ENCODE measurements around the gene ERFE. TPM values are rescaled to one million over a fixed set of nuclear protein-coding genes. Genes with fewer than 3 reads are reported as not detected.

The ERFE gene
- total RNA-seq, 4 donors from 2014 or later = not detected

GRCh38 chr2:238131761-238132462 is 26.9 kb upstream of the ERFE start:
- no peaks in the 10 kb centered on the region for H3K9me3 ChIP-seq
- H3K27me3 ChIP-seq = peaks cover 7% of the 10 kb centered on the region
- H3K4me3 ChIP-seq = no peak overlapping the region
- no peak overlapping the region for H3K27ac ChIP-seq
- H3K36me3 ChIP-seq = no peaks in the 10 kb centered on the region
- H3K4me1 ChIP-seq = peaks cover 7% of the 10 kb centered on the region
- WGBS = 83% methylated on average over 10 of the region's 14 CpGs
- no peak for DNase-seq (ENCODE audit: low spot score in 2 of 2)
- TF ChIP-seq, protein P1, sequence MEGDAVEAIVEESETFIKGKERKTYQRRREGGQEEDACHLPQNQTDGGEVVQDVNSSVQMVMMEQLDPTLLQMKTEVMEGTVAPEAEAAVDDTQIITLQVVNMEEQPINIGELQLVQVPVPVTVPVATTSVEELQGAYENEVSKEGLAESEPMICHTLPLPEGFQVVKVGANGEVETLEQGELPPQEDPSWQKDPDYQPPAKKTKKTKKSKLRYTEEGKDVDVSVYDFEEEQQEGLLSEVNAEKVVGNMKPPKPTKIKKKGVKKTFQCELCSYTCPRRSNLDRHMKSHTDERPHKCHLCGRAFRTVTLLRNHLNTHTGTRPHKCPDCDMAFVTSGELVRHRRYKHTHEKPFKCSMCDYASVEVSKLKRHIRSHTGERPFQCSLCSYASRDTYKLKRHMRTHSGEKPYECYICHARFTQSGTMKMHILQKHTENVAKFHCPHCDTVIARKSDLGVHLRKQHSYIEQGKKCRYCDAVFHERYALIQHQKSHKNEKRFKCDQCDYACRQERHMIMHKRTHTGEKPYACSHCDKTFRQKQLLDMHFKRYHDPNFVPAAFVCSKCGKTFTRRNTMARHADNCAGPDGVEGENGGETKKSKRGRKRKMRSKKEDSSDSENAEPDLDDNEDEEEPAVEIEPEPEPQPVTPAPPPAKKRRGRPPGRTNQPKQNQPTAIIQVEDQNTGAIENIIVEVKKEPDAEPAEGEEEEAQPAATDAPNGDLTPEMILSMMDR (IDR thresholded peaks at IDR 0.05) = no peak
- TF ChIP-seq EP300 (IDR thresholded peaks at IDR 0.05) (no peak), POLR2AphosphoS5 (IDR thresholded peaks at IDR 0.05) (no peak), POLR2A (IDR thresholded peaks at IDR 0.05) (no peak)

DNA sequence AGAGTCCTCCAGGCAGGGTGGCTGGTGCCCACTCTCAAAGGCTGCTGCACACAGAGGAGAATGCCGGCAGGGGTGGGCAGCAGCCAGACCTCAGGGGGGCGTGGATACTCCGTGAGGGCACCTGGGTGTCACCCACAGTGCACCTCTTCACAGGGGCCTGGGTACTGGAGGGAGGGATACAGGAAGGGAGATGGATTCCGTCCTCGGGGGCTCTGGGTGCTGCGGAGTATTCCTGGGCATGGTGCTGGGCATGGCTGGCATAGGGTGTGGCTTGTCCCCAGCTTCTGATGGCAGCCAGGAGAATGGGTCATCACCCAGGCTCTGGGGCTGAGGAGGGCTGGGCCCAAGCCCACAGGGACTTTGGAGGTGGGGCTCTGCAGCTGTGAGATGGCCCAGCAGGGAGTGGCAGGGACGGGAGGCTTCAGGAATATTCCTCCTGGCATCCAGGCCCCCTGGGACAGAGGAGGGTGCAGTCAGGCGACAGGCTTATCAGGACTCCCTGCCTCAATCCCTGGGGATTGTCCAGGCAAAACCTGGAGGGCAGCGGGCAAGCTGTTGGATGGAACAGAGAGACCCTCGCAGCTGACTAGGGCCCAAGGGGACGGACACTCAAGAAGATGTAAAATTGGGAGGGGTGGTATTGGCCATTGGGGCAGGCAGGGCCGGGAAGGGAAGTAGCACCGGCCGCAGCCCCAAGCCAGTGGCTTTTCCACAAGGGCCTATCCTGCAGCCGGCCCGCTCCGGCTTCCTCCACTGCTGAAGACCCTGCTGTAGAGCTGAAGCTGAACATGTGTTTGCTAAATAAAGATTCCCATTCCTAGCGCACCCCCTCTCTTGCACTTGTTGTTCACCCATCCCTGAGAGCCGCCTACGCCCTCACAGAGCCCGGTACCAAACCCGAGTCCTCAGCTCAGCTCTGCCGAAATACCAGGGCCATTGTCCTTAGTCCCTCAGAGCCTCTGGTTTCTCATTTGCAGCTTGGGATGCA is 26.0 kb upstream of the ERFE start:
- TF ChIP-seq, protein P1 (IDR thresholded peaks at IDR 0.05) = no peak
- TF ChIP-seq POLR2A (IDR thresholded peaks at IDR 0.05) (no peak), EP300 (IDR thresholded peaks at IDR 0.05) (no peak), POLR2AphosphoS5 (IDR thresholded peaks at IDR 0.05) (no peak)
- Histone ChIP-seq H3K4me3 (no peak overlapping the region), H3K36me3 (no peaks in the 10 kb centered on the region), H3K9me3 (no peaks in the 10 kb centered on the region), H3K27ac (no peak overlapping the region), H3K4me1 (no peaks in the 10 kb centered on the region), H3K27me3 (peaks cover 4% of the 10 kb centered on the region)
- WGBS = 89% methylated on average over 17 of the region's 23 CpGs
- DNase-seq (ENCODE audit: low spot score in 2 of 2) = no peak

DNA sequence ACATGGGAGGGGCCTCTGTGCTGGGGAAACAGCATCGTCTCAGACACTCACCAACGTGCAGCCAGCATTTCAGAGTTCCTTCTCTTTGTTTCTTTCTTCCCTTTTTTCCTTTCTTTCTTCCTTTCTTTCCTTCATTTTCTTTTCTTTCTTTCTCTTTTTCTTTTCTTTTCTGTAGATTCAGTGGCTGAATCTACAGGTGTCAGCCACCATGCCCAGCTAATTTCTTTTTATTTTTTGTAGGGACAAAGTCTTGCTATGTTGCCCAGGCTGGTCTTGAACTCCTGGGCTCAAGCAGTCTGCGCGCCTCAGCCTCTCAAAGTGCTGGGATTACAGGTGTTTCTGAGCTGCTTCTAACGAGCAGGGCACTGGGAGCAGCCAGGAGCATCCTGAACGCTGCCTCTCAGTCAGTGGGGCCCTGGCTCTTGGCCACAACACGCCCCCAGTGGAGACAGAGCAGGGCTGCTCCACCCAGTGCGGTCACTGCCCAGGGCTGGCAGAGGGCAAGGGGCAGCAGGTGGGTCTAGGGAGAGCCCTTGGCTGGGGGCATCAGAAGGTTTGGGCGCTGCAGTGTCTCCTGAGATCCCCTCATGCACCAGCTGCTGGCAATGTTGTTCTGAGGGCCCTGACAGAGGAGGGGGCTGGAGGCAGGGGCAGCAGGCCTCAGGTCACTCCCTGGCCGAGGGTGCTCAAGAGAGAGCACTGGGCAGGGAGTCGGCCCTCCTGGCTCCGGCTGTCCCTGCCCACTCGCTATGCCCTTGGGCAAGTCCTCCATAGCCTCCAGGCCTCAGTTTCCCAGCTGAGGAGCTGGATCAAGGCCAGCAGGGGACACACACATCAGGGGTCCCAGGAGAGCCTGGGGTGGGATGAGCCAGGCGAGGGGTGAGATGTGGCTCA is 25.0 kb upstream of the ERFE start:
- no peak overlapping the region for H3K4me3 ChIP-seq
- H3K27ac ChIP-seq = no peak overlapping the region
- TF ChIP-seq POLR2A (IDR thresholded peaks at IDR 0.05) = no peak
- TF ChIP-seq POLR2AphosphoS5 (IDR thresholded peaks at IDR 0.05) = no peak
- TF ChIP-seq EP300 (IDR thresholded peaks at IDR 0.05) = no peak
- TF ChIP-seq, protein P1 (IDR thresholded peaks at IDR 0.05) = no peak
- no peak for DNase-seq (ENCODE audit: low spot score in 2 of 2)
- WGBS = 69% methylated on average over 8 of the region's 14 CpGs
- H3K4me1 ChIP-seq = peaks cover 5% of the 10 kb centered on the region
- H3K9me3 ChIP-seq = no peaks in the 10 kb centered on the region
- no peaks in the 10 kb centered on the region for H3K36me3 ChIP-seq
- no peaks in the 10 kb centered on the region for H3K27me3 ChIP-seq

DNA sequence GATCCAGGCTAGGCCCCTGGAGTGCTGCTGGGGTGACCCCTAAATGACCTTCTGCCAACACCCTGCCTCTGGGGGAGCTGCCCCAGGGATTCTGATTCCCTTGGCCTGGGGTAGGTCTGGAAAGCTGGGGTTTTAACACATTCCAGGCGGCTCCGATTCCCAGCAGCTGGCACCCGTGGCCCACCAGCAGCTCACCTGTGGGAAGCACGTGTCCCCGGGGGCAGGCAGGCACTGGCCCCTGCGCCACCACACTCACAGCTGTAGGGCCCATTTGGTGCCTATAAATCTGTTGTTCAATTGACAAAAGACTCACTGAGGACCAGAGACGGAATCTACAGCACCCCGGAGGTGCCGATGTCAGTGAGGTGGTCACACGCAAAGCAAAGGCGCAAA is 24.4 kb upstream of the ERFE start:
- DNase-seq (ENCODE audit: low spot score in 2 of 2) = no peak

More for the DNA sequence above, 24.4 kb upstream of the ERFE start:
- 90% methylated on average over 11 of the region's 11 CpGs for WGBS
- H3K27ac ChIP-seq = no peak overlapping the region
- no peaks in the 10 kb centered on the region for H3K9me3 ChIP-seq
- no peak overlapping the region for H3K4me3 ChIP-seq
- H3K4me1 ChIP-seq = peaks cover 10% of the 10 kb centered on the region
- TF ChIP-seq EP300 (IDR thresholded peaks at IDR 0.05) (no peak), POLR2AphosphoS5 (IDR thresholded peaks at IDR 0.05) (no peak), POLR2A (IDR thresholded peaks at IDR 0.05) (no peak)
- TF ChIP-seq, protein P1 (IDR thresholded peaks at IDR 0.05) = no peak
- H3K27me3 ChIP-seq = peaks cover 6% of the 10 kb centered on the region
- no peaks in the 10 kb centered on the region for H3K36me3 ChIP-seq

Data from suprapubic skin (tissue), 4 donors.